ENCODE data around the gene DIDO1. TPM values are rescaled to one million over a fixed set of nuclear protein-coding genes. Genes with fewer than 3 reads are reported as not detected.

DIDO1 gene
- total and polyA plus RNA-seq, 2 donors (not counting 1 experiment from before 2014, with no cell fraction given), result 57.6 to 124 TPM

GRCh38 chr20:62910217-62910766 is 16.0 kb downstream of the DIDO1 start:
- Histone ChIP-seq H3K27ac (ENCODE audit: low read length in 2 of 2) (no peak overlapping the region), H3K36me3 (replicated peaks in 1 of 2; ENCODE audit: control extremely low read depth in 1 of 2, control insufficient read depth in 1 of 2, extremely low read depth in 1 of 2, insufficient read depth in 2 of 2, low read length in 1 of 2) (peaks cover 9 to 90% of the 10 kb centered on the region in 2 experiments), H3K9ac (ENCODE audit: low read length) (no peak overlapping the region), H4K20me1 (ENCODE audit: control insufficient read depth, insufficient read depth, low read length, poor library complexity, severe bottlenecking) (peaks cover 99% of the 10 kb centered on the region), H3K79me2 (ENCODE audit: control insufficient read depth, insufficient read depth, low read length) (peaks cover 97% of the 10 kb centered on the region), H3K4me2 (replicated peaks; ENCODE audit: low read depth, low read length, poor library complexity, severe bottlenecking) (no peak overlapping the region), H3K4me1 (ENCODE audit: control insufficient read depth in 2 of 2, insufficient read depth in 2 of 2, low read length in 2 of 2) (peaks cover 2 to 4% of the 10 kb centered on the region in 2 donors), H3K4me3 (ENCODE audit: control extremely low read depth in 1 of 5, extremely low read depth in 1 of 5, insufficient read depth in 1 of 5, low read depth in 2 of 5, low read length in 4 of 5) (no peak overlapping the region), H2AFZ (ENCODE audit: insufficient read depth, low read depth, low read length, poor library complexity, severe bottlenecking) (no peak overlapping the region), H3K27me3 (replicated peaks in 1 of 4; ENCODE audit: control extremely low read depth in 1 of 4, control insufficient read depth in 3 of 4, insufficient read depth in 4 of 4, low read length in 3 of 4) (no peaks in the 10 kb centered on the region), H3K9me3 (ENCODE audit: control extremely low read depth in 1 of 3, control insufficient read depth in 2 of 3, insufficient read depth in 1 of 3, low read length in 2 of 3) (no peaks in the 10 kb centered on the region)
- TF ChIP-seq, protein P1, sequence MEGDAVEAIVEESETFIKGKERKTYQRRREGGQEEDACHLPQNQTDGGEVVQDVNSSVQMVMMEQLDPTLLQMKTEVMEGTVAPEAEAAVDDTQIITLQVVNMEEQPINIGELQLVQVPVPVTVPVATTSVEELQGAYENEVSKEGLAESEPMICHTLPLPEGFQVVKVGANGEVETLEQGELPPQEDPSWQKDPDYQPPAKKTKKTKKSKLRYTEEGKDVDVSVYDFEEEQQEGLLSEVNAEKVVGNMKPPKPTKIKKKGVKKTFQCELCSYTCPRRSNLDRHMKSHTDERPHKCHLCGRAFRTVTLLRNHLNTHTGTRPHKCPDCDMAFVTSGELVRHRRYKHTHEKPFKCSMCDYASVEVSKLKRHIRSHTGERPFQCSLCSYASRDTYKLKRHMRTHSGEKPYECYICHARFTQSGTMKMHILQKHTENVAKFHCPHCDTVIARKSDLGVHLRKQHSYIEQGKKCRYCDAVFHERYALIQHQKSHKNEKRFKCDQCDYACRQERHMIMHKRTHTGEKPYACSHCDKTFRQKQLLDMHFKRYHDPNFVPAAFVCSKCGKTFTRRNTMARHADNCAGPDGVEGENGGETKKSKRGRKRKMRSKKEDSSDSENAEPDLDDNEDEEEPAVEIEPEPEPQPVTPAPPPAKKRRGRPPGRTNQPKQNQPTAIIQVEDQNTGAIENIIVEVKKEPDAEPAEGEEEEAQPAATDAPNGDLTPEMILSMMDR (IDR thresholded peaks at IDR 0.05), result no peak
- TF ChIP-seq EZH2 (IDR thresholded peaks at IDR 0.05; ENCODE audit: borderline replicate concordance, insufficient read depth, low read depth, low read length, poor library complexity, severe bottlenecking), result no peak
- H3K27me3 Mint-ChIP-seq, result no peaks in the 10 kb centered on the region
- POLR2A ChIA-PET, result no interaction called here
- no peaks in the 10 kb centered on the region for H3K9me3 Mint-ChIP-seq (ENCODE audit: insufficient read depth)
- CTCF ChIA-PET, result interaction anchor here (1.0 kb wide), 1 partner anchor 9 kb away, joined by 5 read pairs; no protein-coding TSS in a partner anchor
- no peak overlapping the region for H3K4me3 Mint-ChIP-seq
- DNase-seq, result no peak
- WGBS (ENCODE audit: insufficient coverage), result 97% methylated on average over 6 of the region's 11 CpGs
- H3K4me1 Mint-ChIP-seq, result peaks cover 15% of the 10 kb centered on the region
- ATAC-seq (ENCODE audit: low read depth), result no peak
- no peak overlapping the region for H3K27ac Mint-ChIP-seq
- intact Hi-C loops (cut with micrococcal nuclease), result no loop called here

DNA sequence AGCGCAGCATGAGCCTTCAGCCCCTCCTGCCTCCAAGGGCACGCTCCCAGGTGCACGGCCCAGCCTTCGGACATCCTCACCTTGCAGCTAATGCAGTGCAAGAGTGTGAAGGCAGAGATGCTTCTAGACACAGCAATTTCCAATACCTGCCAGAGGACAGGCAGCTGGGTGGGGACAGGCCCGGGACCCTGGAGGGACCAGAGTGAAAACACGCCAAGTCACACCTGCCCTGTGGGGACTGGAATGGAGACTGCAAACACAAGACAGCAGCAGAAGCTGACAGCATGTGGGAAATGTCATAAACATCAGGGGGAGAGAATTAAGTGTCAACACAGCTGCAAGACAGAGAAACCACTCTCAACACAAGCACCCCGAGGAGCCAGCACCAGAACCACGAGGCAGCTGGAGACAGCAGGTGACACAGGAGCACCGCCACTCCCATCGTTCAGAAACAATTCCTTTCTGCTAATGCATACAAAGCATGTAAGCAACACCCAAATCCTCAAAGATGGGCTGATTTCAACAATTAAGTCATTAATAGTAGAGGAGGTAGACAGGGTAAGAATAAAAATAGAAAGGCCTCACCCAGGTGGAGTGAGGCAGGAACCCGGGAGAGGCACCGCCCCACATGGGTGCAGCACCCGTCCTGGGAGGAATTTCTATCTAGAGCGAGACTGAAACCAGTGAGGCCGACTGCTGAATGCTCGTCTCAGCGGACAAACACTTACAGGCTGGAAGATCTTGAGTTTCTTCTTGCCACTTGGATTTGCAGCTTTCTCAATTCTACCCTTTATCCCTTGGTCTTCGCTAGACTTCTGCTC is 17.1 kb downstream of the DIDO1 start:
- WGBS (ENCODE audit: insufficient coverage), result 86% methylated on average over 13 of the region's 18 CpGs
- Histone ChIP-seq H3K27me3 (replicated peaks in 1 of 4; ENCODE audit: control extremely low read depth in 1 of 4, control insufficient read depth in 3 of 4, insufficient read depth in 4 of 4, low read length in 3 of 4) (no peaks in the 10 kb centered on the region), H3K27ac (ENCODE audit: low read length in 2 of 2) (no peak overlapping the region), H4K20me1 (ENCODE audit: control insufficient read depth, insufficient read depth, low read length, poor library complexity, severe bottlenecking) (peaks cover 92% of the 10 kb centered on the region), H2AFZ (ENCODE audit: insufficient read depth, low read depth, low read length, poor library complexity, severe bottlenecking) (no peak overlapping the region), H3K36me3 (replicated peaks in 1 of 2; ENCODE audit: control extremely low read depth in 1 of 2, control insufficient read depth in 1 of 2, extremely low read depth in 1 of 2, insufficient read depth in 2 of 2, low read length in 1 of 2) (peaks cover 10 to 94% of the 10 kb centered on the region in 2 experiments), H3K4me3 (ENCODE audit: control extremely low read depth in 1 of 5, extremely low read depth in 1 of 5, insufficient read depth in 1 of 5, low read depth in 2 of 5, low read length in 4 of 5) (no peak overlapping the region), H3K4me1 (ENCODE audit: control insufficient read depth in 2 of 2, insufficient read depth in 2 of 2, low read length in 2 of 2) (no peaks in the 10 kb centered on the region), H3K79me2 (ENCODE audit: control insufficient read depth, insufficient read depth, low read length) (peaks cover 86% of the 10 kb centered on the region), H3K9ac (ENCODE audit: low read length) (no peak overlapping the region), H3K4me2 (replicated peaks; ENCODE audit: low read depth, low read length, poor library complexity, severe bottlenecking) (no peak overlapping the region), H3K9me3 (ENCODE audit: control extremely low read depth in 1 of 3, control insufficient read depth in 2 of 3, insufficient read depth in 1 of 3, low read length in 2 of 3) (no peaks in the 10 kb centered on the region)
- H3K9me3 Mint-ChIP-seq (ENCODE audit: insufficient read depth), result no peaks in the 10 kb centered on the region
- POLR2A ChIA-PET, result interaction anchor here (0.7 kb wide), 1 partner anchor 13 kb away, joined by 3 read pairs; no protein-coding TSS in a partner anchor
- H3K4me1 Mint-ChIP-seq, result peaks cover 9% of the 10 kb centered on the region
- intact Hi-C loops (cut with micrococcal nuclease), result no loop called here
- CTCF ChIA-PET, result interaction anchor here (1.0 to 2.4 kb wide), 5 partner anchors 8 to 100 kb away, joined by 3 to 22 read pairs (median 5); partner anchors contain the start of gene GID8
- DNase-seq (no peak), ATAC-seq (ENCODE audit: low read depth) (no peak)
- no peak overlapping the region for H3K4me3 Mint-ChIP-seq
- H3K27me3 Mint-ChIP-seq, result no peaks in the 10 kb centered on the region
- H3K27ac Mint-ChIP-seq, result peak overlapping the region; percentile 67
- no peak for TF ChIP-seq EZH2 (IDR thresholded peaks at IDR 0.05; ENCODE audit: borderline replicate concordance, insufficient read depth, low read depth, low read length, poor library complexity, severe bottlenecking)
- TF ChIP-seq, protein P1 (IDR thresholded peaks at IDR 0.05), result no peak

Data from B cell (primary cell).